ENCODE results near the gene CHCHD3.

DNA sequence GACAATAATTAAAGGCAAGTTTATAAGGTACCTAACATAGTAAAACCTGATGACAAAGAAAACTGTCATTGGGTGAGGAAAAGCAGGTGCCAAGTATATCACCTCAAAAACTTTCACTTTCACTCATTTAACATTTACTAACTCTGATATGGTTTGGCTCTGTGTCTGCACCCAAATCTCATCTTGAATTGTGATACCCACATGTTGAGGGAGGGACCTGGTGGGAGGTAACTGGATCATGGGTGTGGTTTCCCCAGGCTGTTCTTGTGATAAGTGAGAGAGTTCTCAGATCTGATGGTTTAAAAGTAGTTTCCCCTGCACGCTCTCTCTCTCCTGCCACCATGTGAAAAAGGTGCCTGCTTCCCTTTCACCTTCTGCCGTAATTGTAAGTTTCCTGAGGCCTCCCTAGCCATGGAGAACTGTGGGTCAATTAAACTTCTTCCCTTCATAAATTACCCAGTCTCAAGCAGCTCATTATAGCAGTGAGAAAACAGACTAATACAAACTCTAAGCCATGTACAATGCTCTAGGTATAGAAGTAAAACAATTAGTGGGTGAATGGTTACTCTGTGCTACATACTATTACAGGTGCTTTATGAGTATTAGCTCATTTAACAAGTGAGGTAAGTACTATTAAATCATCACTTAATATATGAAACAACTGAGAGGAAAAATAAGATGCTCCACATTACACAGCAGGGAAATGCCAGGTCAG is 199.0 kb downstream of the CHCHD3 start:
- TF ChIP-seq EZH2 (IDR thresholded peaks at IDR 0.05) = no peak
- TF ChIP-seq POLR2AphosphoS5 (IDR thresholded peaks at IDR 0.05; ENCODE audit: borderline replicate concordance, low read depth, low read length) = no peak
